GM13976 (cell line): ENCODE results near the gene SLC25A52.
"Not testable (repeated sequence)": the region's sequence is repeated elsewhere in the genome, so short reads cannot be mapped to it uniquely, and the experiment has no call there.

Experiments used
- DNase-seq: peaks from one replicate; pipeline ENCODE4 v3.0.0; 2012; ENCODE audit warnings: low spot score
- CTCF ChIP-seq: IDR thresholded peaks from 2 replicates; pipeline ENCODE4 v1.5.1; 2012; ENCODE audit warnings: borderline replicate concordance, mild to moderate bottlenecking; ENCODE audit not compliant: insufficient read depth; ENCODE audit errors: extremely low read depth, missing control alignments, control extremely low read depth
- in situ Hi-C: fragments of 300-500 bp; cut with MboI; formaldehyde crosslinking; loops from one replicate; pipeline ENCODE4 v1.12.0; 2022; ENCODE audit warnings: low sequenced_read_pairs, mixed read lengths, inconsistent platforms; ENCODE audit not compliant: unreplicated experiment

SLC25A52 gene

GRCh38 chr18:31774477-31774785 is 13.8 kb upstream of the SLC25A52 start:
- peak; percentile 41 for DNase-seq
- in situ Hi-C loops: no loop called here
- no peak for TF ChIP-seq CTCF

GRCh38 chr18:31773774-31774476 is 13.2 kb upstream of the SLC25A52 start:
- in situ Hi-C loops: no loop called here
- no peak for TF ChIP-seq CTCF

GRCh38 chr18:31772699-31773098 is 12.0 kb upstream of the SLC25A52 start:
- TF ChIP-seq CTCF: no peak
- in situ Hi-C loops: no loop called here

More at GRCh38 chr18:31773774-31774476, 13.2 kb upstream of the SLC25A52 start:
- no peak for DNase-seq

GRCh38 chr18:31750273-31750672 is 10.4 kb downstream of the SLC25A52 start:
- no peak for DNase-seq
- TF ChIP-seq CTCF: no peak
- in situ Hi-C loops: no loop called here

More at GRCh38 chr18:31772699-31773098, 12.0 kb upstream of the SLC25A52 start:
- DNase-seq: no peak

- in situ Hi-C loops: loop anchor here (25.0 kb wide), 1 partner anchor 216 kb away; no protein-coding TSS in a partner anchor
- DNase-seq: no peak
- TF ChIP-seq CTCF: no peak
These were observed 14.3 kb downstream of the SLC25A52 start for GRCh38 chr18:31746396-31746795.

- DNase-seq: no peak
- in situ Hi-C loops: loop anchor here (25.0 kb wide), 1 partner anchor 218 kb away; no protein-coding TSS in a partner anchor
- TF ChIP-seq CTCF: no peak
These were observed 16.2 kb downstream of the SLC25A52 start for GRCh38 chr18:31744321-31745067.

- in situ Hi-C loops: loop anchor here (25.0 kb wide), 1 partner anchor 219 kb away; no protein-coding TSS in a partner anchor
- DNase-seq: not testable (repeated sequence)
These were observed 17.1 kb downstream of the SLC25A52 start for GRCh38 chr18:31743600-31743999.
